Dendritic cell treated with granulocyte-macrophage colony-stimulating factor and Interleukin-4, amounts not matched to agents 40 ng/mL and 50 ng/mL, for 4 days (primary cell): ENCODE data around the gene DPT.

Experiments used
- H3K27ac Mint-ChIP-seq: one replicate; pipeline ENCODE4 v1.8.0; 2022; ENCODE audit warnings: mild to moderate bottlenecking, mixed read lengths
- H3K27me3 Mint-ChIP-seq: one replicate; pipeline ENCODE4 v1.8.0; 2022; ENCODE audit warnings: mild to moderate bottlenecking, mixed read lengths
- H3K36me3 Mint-ChIP-seq: one replicate; pipeline ENCODE4 v1.8.0; 2022; ENCODE audit warnings: low read depth, mixed read lengths
- H3K4me1 Mint-ChIP-seq: one replicate; pipeline ENCODE4 v1.8.0; 2022; ENCODE audit warnings: low read depth, mixed read lengths
- H3K4me3 Mint-ChIP-seq: one replicate; pipeline ENCODE4 v1.8.0; 2022; ENCODE audit warnings: mild to moderate bottlenecking, moderate library complexity, mixed read lengths
- H3K9me3 Mint-ChIP-seq: one replicate; pipeline ENCODE4 v1.8.0; 2022; ENCODE audit warnings: mixed read lengths
- intact Hi-C: fragments of 100-400 bp; cut with micrococcal nuclease; formaldehyde crosslinking; loops from one replicate; pipeline ENCODE4 v1.15.0; 2022

The DPT gene

DNA sequence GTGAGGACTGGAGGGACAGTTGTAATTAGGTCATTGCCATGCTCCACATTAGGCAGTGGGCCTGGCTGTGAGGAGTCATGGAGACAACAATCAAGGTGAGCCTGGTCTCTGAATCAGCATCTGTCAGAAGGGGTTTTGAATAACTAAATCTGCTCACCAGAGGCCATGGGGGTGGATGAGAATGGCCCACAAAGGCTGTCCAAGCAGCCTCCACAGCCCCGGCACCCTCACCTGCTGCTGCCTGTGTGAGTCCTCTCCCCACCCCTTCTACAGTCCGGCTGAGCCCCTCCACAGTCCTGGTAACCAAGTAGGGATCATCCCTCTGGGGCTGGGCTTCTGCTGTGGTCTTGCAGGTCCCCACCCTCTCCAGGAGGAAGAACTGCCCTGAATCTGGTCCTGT, 2.3 kb downstream of the DPT start:
- H3K4me3 Mint-ChIP-seq, result no peak overlapping the region

DNA sequence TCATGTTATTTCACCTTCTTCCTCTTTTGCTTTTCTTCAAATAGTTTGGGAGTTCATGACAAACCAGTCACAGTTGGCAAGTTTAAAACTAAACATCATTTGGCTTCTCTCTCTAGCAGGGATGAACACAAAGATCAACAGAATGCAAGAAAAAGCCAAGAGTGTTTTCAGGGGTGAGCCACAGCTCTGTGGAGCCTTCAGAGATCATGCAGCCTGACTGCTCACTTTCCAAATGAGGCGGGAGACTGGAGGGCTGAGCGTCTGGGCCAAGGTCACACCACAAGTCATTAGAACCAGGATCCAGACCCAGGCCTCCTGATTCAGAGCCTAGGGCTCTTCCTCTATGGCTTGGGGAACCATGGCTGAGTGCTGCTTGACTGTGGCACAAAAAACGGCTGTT, 2.7 kb downstream of the DPT start:
- H3K9me3 Mint-ChIP-seq, result no peaks in the 10 kb centered on the region
- no peaks in the 10 kb centered on the region for H3K4me1 Mint-ChIP-seq
- no peak overlapping the region for H3K4me3 Mint-ChIP-seq
- no peaks in the 10 kb centered on the region for H3K36me3 Mint-ChIP-seq
- no peak overlapping the region for H3K27ac Mint-ChIP-seq
- H3K27me3 Mint-ChIP-seq, result no peaks in the 10 kb centered on the region
- intact Hi-C loops, result no loop called here

More for the DNA sequence above, 2.3 kb downstream of the DPT start:
- Mint-ChIP-seq H3K4me1 (no peaks in the 10 kb centered on the region), H3K27ac (no peak overlapping the region), H3K36me3 (no peaks in the 10 kb centered on the region), H3K27me3 (no peaks in the 10 kb centered on the region), H3K9me3 (no peaks in the 10 kb centered on the region)
- intact Hi-C loops, result no loop called here

DNA sequence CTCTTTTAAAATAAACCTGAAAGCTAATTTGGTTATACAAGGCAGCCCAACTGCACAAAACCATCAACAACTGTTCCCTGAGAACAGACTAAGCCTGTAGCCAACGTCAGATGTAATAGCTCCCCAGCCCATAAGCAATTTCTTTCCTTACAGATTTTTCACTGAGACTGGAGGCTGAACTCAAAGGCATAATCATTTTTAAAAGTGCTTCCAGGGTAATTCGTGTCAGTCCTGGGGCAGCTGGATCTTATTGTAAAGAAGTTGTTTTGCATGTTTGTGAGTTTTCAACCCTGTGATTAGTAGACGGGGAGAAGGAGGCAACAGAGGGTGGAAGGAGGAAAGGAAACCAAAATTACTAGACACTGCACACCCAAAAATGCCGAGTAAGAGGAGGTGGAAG, 3.2 kb downstream of the DPT start:
- H3K36me3 Mint-ChIP-seq, result no peaks in the 10 kb centered on the region
- intact Hi-C loops, result no loop called here
- peaks cover 1% of the 10 kb centered on the region for H3K27me3 Mint-ChIP-seq
- no peak overlapping the region for H3K27ac Mint-ChIP-seq
- no peak overlapping the region for H3K4me3 Mint-ChIP-seq
- no peaks in the 10 kb centered on the region for H3K9me3 Mint-ChIP-seq
- H3K4me1 Mint-ChIP-seq, result no peaks in the 10 kb centered on the region

DNA sequence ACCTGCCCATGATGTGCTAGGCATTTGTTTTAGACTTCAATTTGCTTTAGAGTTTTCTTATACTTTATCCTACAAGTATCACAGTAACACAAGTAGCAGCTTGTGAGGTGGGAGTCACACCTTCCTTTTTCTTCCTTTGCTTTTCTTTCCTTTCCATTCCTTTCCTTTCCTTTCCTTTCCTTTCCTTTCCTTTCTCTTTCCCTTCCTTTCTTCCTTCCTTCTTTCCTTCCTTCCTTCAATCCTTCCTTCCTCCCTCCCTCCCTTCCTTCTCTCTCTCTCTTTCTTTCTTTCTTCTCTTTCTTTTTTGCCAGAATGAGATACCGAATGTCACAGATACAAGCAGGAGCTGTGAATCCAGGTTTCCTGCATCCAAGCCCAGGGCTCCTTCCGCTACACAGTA, 3.9 kb downstream of the DPT start:
- intact Hi-C loops, result no loop called here
- H3K36me3 Mint-ChIP-seq, result no peaks in the 10 kb centered on the region
- peaks cover 2% of the 10 kb centered on the region for H3K27me3 Mint-ChIP-seq
- H3K4me1 Mint-ChIP-seq, result no peaks in the 10 kb centered on the region
- no peaks in the 10 kb centered on the region for H3K9me3 Mint-ChIP-seq
- H3K4me3 Mint-ChIP-seq, result no peak overlapping the region
- H3K27ac Mint-ChIP-seq, result no peak overlapping the region

DNA sequence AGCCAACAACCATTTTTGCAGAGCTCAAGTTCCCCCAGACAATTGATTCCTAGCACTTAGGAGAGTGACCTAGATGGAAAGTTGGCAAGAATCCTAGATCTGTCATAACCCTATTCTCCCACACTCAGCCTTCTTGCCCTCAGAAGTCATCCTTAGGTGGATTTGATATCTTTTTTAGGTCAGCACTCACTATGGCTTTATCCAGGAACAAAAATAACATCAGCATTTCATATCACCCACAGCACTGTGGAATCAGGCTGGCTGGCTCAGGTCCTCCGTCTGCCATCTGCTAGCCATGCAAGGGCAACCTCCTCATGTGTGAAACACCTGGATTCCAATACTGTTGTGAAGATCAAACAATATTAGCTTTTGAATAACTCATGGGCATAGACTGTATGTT, 6.0 kb downstream of the DPT start:
- intact Hi-C loops, result no loop called here
- no peak overlapping the region for H3K27ac Mint-ChIP-seq

DNA sequence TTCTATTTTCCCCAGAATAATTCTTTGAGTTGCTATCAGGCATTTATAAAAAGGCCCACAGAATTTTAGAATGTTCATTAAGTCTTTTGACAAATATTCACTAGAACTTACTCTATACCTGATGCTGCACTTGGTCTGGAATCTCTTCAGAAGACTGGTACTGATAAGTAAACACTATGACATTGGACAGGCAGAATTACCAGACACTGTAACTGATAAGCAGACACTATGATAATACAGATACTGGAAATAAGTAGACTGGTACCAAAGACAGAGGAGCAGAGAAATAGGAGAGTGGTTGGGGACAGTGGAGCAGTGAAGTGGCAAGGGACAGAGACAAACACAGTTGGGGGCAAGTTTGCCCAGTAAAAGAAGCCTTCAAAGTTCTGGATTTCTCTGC, 8.2 kb downstream of the DPT start:
- Mint-ChIP-seq H3K27ac (no peak overlapping the region), H3K9me3 (no peaks in the 10 kb centered on the region), H3K4me3 (no peak overlapping the region), H3K27me3 (peaks cover 2% of the 10 kb centered on the region), H3K4me1 (no peaks in the 10 kb centered on the region), H3K36me3 (no peaks in the 10 kb centered on the region)
- intact Hi-C loops, result no loop called here

More for the DNA sequence above, 6.0 kb downstream of the DPT start:
- no peak overlapping the region for H3K4me3 Mint-ChIP-seq
- H3K9me3 Mint-ChIP-seq, result no peaks in the 10 kb centered on the region
- no peaks in the 10 kb centered on the region for H3K36me3 Mint-ChIP-seq
- H3K27me3 Mint-ChIP-seq, result peaks cover 2% of the 10 kb centered on the region
- no peaks in the 10 kb centered on the region for H3K4me1 Mint-ChIP-seq

DNA sequence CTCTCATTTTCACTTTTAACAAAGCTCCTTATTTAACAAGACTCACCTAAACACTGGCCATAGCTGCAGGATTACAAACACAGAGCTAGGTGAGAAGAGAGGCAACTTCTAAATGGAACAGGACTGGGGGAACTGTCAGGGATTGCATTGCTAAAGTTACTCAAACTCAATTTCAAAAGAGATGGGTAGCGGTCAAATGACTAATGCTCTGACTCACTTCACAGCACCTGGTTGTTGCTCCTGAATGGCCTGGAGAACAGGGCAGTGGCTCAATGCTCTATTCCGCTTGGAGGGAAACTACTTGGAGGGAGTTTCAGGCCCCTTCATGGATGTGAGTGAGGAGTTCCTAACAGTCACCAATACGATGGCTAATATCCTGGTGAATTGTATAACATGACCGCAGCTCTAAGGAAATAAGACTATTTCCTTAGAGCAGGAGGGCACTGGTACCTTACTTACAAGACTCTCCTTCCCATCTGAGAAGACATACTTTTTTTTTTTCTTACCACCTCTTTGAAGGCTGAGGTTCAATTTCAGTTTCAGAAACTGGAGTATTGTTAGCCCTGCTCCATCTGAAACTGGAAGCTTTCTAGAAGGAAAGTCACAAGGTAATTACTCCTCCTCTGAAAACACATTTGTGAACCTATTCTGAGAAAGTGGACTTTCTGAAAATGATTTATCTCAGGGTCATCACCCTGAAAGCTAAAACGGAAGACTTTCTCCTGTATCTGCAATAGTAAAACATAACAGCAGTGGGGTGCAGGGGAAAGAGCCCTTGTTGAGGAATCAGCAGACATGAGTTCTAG, 9.5 kb downstream of the DPT start:
- intact Hi-C loops, result no loop called here
- no peak overlapping the region for H3K4me3 Mint-ChIP-seq
- peaks cover 2% of the 10 kb centered on the region for H3K27me3 Mint-ChIP-seq

DNA sequence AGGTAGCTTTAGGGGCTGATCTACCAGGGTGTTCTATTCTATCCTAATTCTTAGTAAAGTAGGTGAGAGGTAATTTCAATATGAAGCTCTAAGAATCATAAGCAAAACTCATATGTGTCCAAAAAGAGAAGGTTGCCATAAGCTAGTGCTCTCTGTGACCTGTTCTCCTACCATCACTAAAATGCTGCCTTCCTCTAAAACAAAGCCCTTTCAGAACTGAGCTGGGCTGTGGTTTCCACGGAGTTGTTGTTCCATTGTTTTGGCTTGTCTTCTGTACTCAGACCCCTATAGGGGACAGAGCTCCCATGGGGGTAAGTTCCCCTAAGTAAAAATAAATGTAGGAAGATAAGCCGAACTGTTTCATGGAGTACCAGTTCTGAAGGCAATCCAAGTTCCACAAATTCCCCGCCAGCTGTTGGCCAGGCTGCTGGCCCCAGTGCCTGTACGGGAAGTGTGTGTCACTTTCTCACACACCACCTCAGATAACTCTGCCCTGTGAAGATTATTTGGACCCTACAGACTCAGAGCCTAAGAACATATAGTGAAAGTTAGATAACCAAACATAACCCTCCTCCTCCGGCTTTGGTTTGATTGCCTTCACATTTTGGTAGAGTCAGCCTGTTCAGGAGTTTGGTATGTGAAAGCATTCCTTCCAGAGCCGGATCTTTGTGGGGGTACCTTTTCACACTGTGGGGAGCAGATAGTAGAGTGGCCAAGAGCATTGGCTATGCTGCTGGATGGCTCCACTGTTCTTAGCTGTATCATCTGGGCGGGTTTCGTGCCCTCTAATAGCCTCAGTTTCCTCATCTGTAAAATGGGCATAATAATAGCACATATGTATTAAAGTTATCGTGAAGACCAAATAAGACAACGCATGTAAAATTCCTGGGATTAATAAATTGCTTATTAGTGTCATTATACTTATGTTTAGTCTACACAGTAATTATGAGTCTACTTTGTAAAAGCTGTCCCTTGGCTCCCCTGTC, 10.8 kb downstream of the DPT start:
- H3K27me3 Mint-ChIP-seq, result peaks cover 2% of the 10 kb centered on the region
- H3K36me3 Mint-ChIP-seq, result no peaks in the 10 kb centered on the region
- H3K4me3 Mint-ChIP-seq, result no peak overlapping the region
- H3K9me3 Mint-ChIP-seq, result no peaks in the 10 kb centered on the region
- H3K27ac Mint-ChIP-seq, result no peak overlapping the region
- intact Hi-C loops, result no loop called here
- no peaks in the 10 kb centered on the region for H3K4me1 Mint-ChIP-seq

More for the DNA sequence above, 9.5 kb downstream of the DPT start:
- no peaks in the 10 kb centered on the region for H3K9me3 Mint-ChIP-seq
- H3K27ac Mint-ChIP-seq, result no peak overlapping the region
- H3K4me1 Mint-ChIP-seq, result no peaks in the 10 kb centered on the region
- no peaks in the 10 kb centered on the region for H3K36me3 Mint-ChIP-seq

DNA sequence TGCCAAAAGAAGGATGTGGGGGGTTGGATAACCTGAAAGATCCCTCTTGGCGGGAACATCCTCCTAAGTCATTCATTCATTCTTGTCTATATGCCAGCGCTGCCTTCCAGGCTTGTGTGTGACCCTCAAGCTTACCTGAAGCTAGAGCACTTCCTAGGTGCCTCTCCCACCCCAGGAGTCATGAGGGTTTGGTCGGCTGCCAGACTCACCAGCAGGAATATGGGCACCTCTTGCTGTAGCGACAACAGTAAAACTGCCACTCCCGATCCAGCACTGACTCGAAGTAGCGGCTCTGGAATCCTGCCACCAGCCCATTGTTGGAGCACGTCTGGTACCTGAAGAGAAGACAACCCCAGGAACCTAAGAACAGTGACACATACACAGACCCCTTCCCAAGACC, 15.0 kb downstream of the DPT start:
- H3K4me3 Mint-ChIP-seq, result no peak overlapping the region
- H3K27me3 Mint-ChIP-seq, result no peaks in the 10 kb centered on the region
- no peak overlapping the region for H3K27ac Mint-ChIP-seq
- H3K9me3 Mint-ChIP-seq, result no peaks in the 10 kb centered on the region
- no peaks in the 10 kb centered on the region for H3K36me3 Mint-ChIP-seq
- intact Hi-C loops, result no loop called here
- H3K4me1 Mint-ChIP-seq, result no peaks in the 10 kb centered on the region

DNA sequence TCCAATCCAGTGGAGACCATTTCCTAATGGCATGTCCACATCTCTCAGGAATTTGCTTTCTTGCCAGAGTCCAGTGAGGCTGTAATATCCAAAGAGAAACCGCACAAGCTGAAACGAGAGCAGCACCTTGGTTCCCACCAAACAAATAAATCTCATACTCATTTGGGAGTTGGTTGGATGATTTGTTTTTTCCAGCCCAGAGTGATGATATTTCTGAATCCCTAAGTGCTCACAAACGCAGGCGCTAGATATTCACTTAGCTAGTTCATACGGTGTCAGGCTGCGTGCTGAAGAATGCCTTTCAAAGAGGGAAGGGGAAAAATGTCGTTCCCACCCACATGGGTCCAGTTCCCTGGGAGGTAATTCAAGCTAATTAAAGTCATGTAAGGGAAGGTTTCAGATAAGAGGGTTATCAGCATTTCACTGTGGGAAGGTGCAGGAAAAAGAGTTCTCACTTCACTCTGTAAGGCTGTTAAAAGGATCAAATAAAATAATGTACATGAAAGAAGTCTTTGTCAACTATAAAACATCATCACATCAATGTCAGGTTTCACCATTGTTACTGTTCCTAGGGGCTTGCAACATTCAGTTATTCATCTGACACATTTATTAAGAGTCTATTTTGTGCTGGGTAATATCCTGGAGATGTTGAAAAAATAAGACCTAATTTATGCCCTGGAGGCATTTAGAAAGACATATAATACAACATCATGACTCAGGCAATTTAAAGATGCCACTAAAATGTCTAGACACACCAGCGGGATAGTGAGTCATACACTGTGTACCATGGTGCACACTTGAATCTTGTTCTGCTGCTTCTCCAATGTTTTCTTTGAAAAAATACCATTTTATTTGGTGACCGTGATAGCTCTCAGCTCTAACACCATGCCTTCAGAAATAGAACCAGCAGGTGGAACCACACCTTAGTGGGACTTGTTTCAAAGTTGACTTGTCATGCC, 19.3 kb downstream of the DPT start:
- no peak overlapping the region for H3K27ac Mint-ChIP-seq
- no peaks in the 10 kb centered on the region for H3K4me1 Mint-ChIP-seq
- no peaks in the 10 kb centered on the region for H3K27me3 Mint-ChIP-seq
- H3K36me3 Mint-ChIP-seq, result no peaks in the 10 kb centered on the region
- H3K4me3 Mint-ChIP-seq, result no peak overlapping the region
- intact Hi-C loops, result no loop called here
- no peaks in the 10 kb centered on the region for H3K9me3 Mint-ChIP-seq

DNA sequence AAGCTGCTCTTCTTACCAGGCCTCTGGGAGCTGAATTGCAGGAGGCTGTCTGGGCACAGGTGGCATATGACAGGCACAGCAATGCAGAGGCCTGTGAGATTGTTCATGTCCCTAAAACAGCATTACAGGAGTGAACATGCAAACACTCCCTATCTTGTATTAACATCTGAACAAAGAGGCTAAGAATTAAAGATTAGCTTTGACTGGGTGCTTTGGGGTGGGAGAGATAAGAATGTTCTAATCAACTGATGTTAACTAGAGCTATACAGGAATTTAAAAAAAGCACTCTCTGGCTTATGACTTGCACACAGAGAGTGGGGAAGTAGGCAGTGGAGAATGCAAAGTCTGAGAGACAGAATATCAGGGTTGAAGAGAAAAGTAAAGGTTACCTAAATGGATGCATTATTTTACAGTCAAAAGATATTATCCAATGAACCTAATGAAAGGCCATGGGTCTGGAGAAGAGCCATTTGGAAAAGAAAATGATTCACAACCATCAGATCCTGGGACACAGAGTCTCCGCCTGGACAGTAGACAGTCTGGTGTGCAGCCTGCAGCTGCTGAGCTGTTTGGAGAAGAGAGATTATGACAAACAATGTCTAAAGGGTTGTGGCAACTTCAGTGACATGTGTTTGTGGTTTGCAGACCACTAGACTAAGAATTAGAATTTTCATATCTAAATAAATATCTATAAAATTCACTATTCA, 20.2 kb downstream of the DPT start:
- Mint-ChIP-seq H3K4me3 (no peak overlapping the region), H3K27ac (no peak overlapping the region), H3K4me1 (no peaks in the 10 kb centered on the region), H3K36me3 (no peaks in the 10 kb centered on the region), H3K9me3 (no peaks in the 10 kb centered on the region), H3K27me3 (no peaks in the 10 kb centered on the region)
- intact Hi-C loops, result no loop called here

DNA sequence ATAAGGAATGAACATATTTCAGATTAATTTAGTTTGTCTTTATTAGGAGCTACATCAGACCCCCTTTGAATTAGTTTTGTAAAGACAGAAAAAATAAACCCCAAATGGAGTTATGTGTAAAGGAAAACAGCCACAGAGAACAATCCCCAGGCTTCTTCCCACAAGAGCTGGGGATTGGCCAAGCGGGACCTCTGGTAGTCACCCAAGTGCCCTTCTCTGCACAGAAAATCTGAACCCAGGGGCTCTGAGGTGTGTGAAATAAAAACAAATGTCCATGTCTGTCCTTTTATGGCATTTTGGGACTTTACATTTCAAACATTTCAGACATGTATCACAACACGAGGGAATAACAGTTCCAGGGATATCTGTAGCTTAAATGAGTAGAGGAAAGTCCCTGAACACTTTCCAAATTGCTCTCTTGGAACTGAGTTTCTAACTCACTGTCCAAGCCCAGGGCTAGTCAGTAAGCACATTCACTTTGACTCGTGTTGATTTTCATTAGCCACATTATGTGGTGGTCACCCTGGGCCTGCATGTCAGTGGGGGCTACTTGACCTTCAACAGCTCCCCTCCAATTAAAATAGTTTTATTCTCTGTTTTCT, 22.5 kb downstream of the DPT start:
- Mint-ChIP-seq H3K4me3 (no peak overlapping the region), H3K9me3 (no peaks in the 10 kb centered on the region), H3K4me1 (no peaks in the 10 kb centered on the region), H3K27me3 (no peaks in the 10 kb centered on the region), H3K36me3 (no peaks in the 10 kb centered on the region), H3K27ac (no peak overlapping the region)
- intact Hi-C loops, result no loop called here
